CD4-positive, alpha-beta memory T cell (primary cell): ENCODE results near the gene KDM3A. TPM values are rescaled to one million over a fixed set of nuclear protein-coding genes. Genes with fewer than 3 reads are reported as not detected.
A peak's percentile ranks its signal among the peaks of the same experiment; 100 is the strongest.

Source experiments
- CTCF ChIA-PET: fragments of 350-600 bp; sonication (Branson Sonifier 250); formaldehyde crosslinking; loops from one replicate; lab custom pipeline; 2021; ENCODE audit warnings: inconsistent platforms; ENCODE audit not compliant: partially characterized antibody; lab: Charles Lee
- POLR2A ChIA-PET: fragments of 350-600 bp; sonication (Branson Sonifier 250); formaldehyde crosslinking; loops from one replicate; lab custom pipeline; 2021; ENCODE audit not compliant: partially characterized antibody; lab: Charles Lee
- DNase-seq, 5 donors: peaks; one replicate each; pipeline versions ENCODE4 v3.0.0 to v3.0.0-alpha.2; 2020 to 2022; ENCODE audit warnings: mixed read lengths in 1 of 5
- H3K27ac ChIP-seq: one replicate; pipeline ENCODE4 v1.7.0; 2013; ENCODE audit warnings: low read depth, low read length
- H3K27me3 ChIP-seq: 2 replicates; pipeline ENCODE4 v1.7.0; 2013; ENCODE audit warnings: mild to moderate bottlenecking, low read length, moderate library complexity; ENCODE audit not compliant: insufficient read depth
- H3K36me3 ChIP-seq: 2 replicates; pipeline ENCODE4 v1.7.0; 2013; ENCODE audit warnings: mild to moderate bottlenecking, low read length, moderate library complexity; ENCODE audit not compliant: insufficient read depth
- H3K4me1 ChIP-seq: 2 replicates; pipeline ENCODE4 v1.7.0; 2013; ENCODE audit warnings: mild to moderate bottlenecking, low read length, moderate library complexity; ENCODE audit not compliant: insufficient read depth
- H3K4me3 ChIP-seq, 2 donors: one replicate each; pipeline ENCODE4 v1.7.0; 2013; ENCODE audit warnings: low read length in 2 of 2, mild to moderate bottlenecking in 1 of 2
- H3K9me3 ChIP-seq, 2 donors: one replicate each; pipeline ENCODE4 v1.7.0; 2013; ENCODE audit warnings: low read length in 2 of 2, control low read depth in 1 of 2; ENCODE audit not compliant: control insufficient read depth in 1 of 2
- H3K27ac Mint-ChIP-seq, 7 donors: one replicate each; pipeline ENCODE4 v1.8.0; 2020 to 2021; ENCODE audit warnings: mixed read lengths in 7 of 7, mild to moderate bottlenecking in 6 of 7, inconsistent platforms in 3 of 7, moderate library complexity in 3 of 7
- H3K27me3 Mint-ChIP-seq, 2 donors: one replicate each; pipeline ENCODE4 v1.8.0; 2020 to 2021; ENCODE audit warnings: mixed read lengths in 2 of 2
- H3K36me3 Mint-ChIP-seq, 2 donors: one replicate each; pipeline ENCODE4 v1.8.0; 2020 to 2021; ENCODE audit warnings: mixed read lengths in 2 of 2, inconsistent platforms in 1 of 2, mild to moderate bottlenecking in 1 of 2
- H3K4me1 Mint-ChIP-seq, 4 donors: one replicate each; pipeline ENCODE4 v1.8.0; 2020 to 2021; ENCODE audit warnings: mixed read lengths in 4 of 4, mild to moderate bottlenecking in 1 of 4
- H3K4me3 Mint-ChIP-seq, 8 donors: one replicate each; pipeline ENCODE4 v1.8.0; 2020 to 2021; ENCODE audit warnings: mixed read lengths in 8 of 8, mild to moderate bottlenecking in 7 of 8, moderate library complexity in 6 of 8, inconsistent platforms in 3 of 8
- H3K9me3 Mint-ChIP-seq, 8 donors: one replicate each; pipeline ENCODE4 v1.8.0; 2020 to 2021; ENCODE audit warnings: mixed read lengths in 8 of 8, mild to moderate bottlenecking in 5 of 8, inconsistent platforms in 3 of 8, moderate library complexity in 1 of 8
- intact Hi-C: fragments of 100-400 bp; cut with micrococcal nuclease; formaldehyde crosslinking; loops from one replicate; pipeline ENCODE4 v1.15.1; 2023
- polyA plus RNA-seq, 2 donors: library from polyadenylated mRNA; unstranded; fragments of 300-500 nt; fragmentation: Illumina TruSeq; gene quantifications; one replicate each; pipeline ENCODE4 v1.2.3, GENCODE V29; 2021
- total RNA-seq, 2 experiments: library from RNA; stranded (reverse); gene quantifications; one replicate each; pipeline ENCODE4 v1.2.3, GENCODE V29; 2021

Gene KDM3A
- total RNA-seq (100 to 1,000 TPM; 158 to 164 TPM), polyA plus RNA-seq (10 to 100 TPM; 17.2 to 40.1 TPM)

GRCh38 chr2:86440631-86441391 lies at the start of gene KDM3A:
Gene KDM3A, plus strand, starts transcription at chr2:86441371. Its CDS starts 677 bp downstream, at chr2:86442048.
- no peaks in the 10 kb centered on the region for H3K27me3 ChIP-seq
- H3K9me3 ChIP-seq, result peaks cover 6 to 9% of the 10 kb centered on the region in 2 donors
- H3K4me3 Mint-ChIP-seq, result peak within 1 kb of the TSS; percentile 95 to 99 (median 98)
- H3K9me3 Mint-ChIP-seq, result peaks cover 3 to 39% (median 25%) of the 10 kb centered on the region in 8 donors
- H3K36me3 ChIP-seq, result no peaks in the 10 kb centered on the region
- ChIA-PET CTCF (interaction anchor here (1.0 to 2.4 kb wide), 8 partner anchors 10 to 220 kb away, joined by 3 to 11 read pairs (median 4); no protein-coding TSS in a partner anchor), POLR2A (interaction anchor here (0.7 to 4.4 kb wide), 43 partner anchors 9 to 1982 kb away, joined by 3 to 62 read pairs (median 7); partner anchors contain the start of genes CHMP3, ELMOD3, IMMT and MAT2A)
- H3K27ac ChIP-seq, result peak within 1 kb of the TSS; percentile 83
- intact Hi-C loops, result loop anchor here (1.0 to 10.0 kb wide), 9 partner anchors 73 to 1112 kb away; partner anchors contain the start of genes CHMP3, ELMOD3, IMMT and PTCD3
- peak within 1 kb of the TSS; percentile 94 to 95 for H3K4me3 ChIP-seq
- H3K4me1 Mint-ChIP-seq, result peaks cover 37 to 51% (median 45%) of the 10 kb centered on the region in 4 donors
- H3K36me3 Mint-ChIP-seq, result peaks cover 33 to 47% of the 10 kb centered on the region in 2 donors
- peak; percentile 99 to 100 (median 99) for DNase-seq
- H3K27me3 Mint-ChIP-seq, result peaks cover 2 to 9% of the 10 kb centered on the region in 2 donors
- H3K4me1 ChIP-seq, result peaks cover 37% of the 10 kb centered on the region
- H3K27ac Mint-ChIP-seq, result peak within 1 kb of the TSS; percentile 98 to 100 (median 99)

- no peak for DNase-seq
- Mint-ChIP-seq H3K9me3 (peaks cover 0 to 13% (median 4%) of the 10 kb centered on the region in 8 donors), H3K4me1 (no peaks in the 10 kb centered on the region), H3K36me3 (no peaks in the 10 kb centered on the region), H3K27ac (no peak overlapping the region), H3K4me3 (no peak overlapping the region), H3K27me3 (peaks cover 12 to 16% of the 10 kb centered on the region in 2 donors)
- intact Hi-C loops, result no loop called here
- Histone ChIP-seq H3K4me1 (no peaks in the 10 kb centered on the region), H3K9me3 (no peaks in the 10 kb centered on the region), H3K27ac (no peak overlapping the region), H3K27me3 (no peaks in the 10 kb centered on the region), H3K4me3 (no peak overlapping the region), H3K36me3 (no peaks in the 10 kb centered on the region)
- POLR2A ChIA-PET, result no interaction called here
- CTCF ChIA-PET, result interaction anchor here (0.8 to 1.2 kb wide), 2 partner anchors 10 to 22 kb away, joined by 3 read pairs; no protein-coding TSS in a partner anchor
These were observed 48.2 kb upstream of the KDM3A start for GRCh38 chr2:86392873-86393518.

GRCh38 chr2:86393521-86394491 lies 47.4 kb upstream of the KDM3A start:
- intact Hi-C loops, result no loop called here
- Histone ChIP-seq H3K36me3 (no peaks in the 10 kb centered on the region), H3K9me3 (no peaks in the 10 kb centered on the region), H3K27ac (no peak overlapping the region), H3K4me1 (no peaks in the 10 kb centered on the region), H3K27me3 (no peaks in the 10 kb centered on the region), H3K4me3 (no peak overlapping the region)
- Mint-ChIP-seq H3K9me3 (peaks cover 0 to 13% (median 4%) of the 10 kb centered on the region in 8 donors), H3K4me1 (no peaks in the 10 kb centered on the region), H3K27ac (no peak overlapping the region), H3K4me3 (no peak overlapping the region), H3K36me3 (no peaks in the 10 kb centered on the region), H3K27me3 (peaks cover 17 to 21% of the 10 kb centered on the region in 2 donors)
- no peak for DNase-seq
- POLR2A ChIA-PET, result no interaction called here
- CTCF ChIA-PET, result interaction anchor here (0.8 to 1.2 kb wide), 2 partner anchors 10 to 22 kb away, joined by 3 read pairs; no protein-coding TSS in a partner anchor

- no peak overlapping the region for H3K27ac ChIP-seq
- no peaks in the 10 kb centered on the region for H3K36me3 ChIP-seq
- no peaks in the 10 kb centered on the region for H3K36me3 Mint-ChIP-seq
- POLR2A ChIA-PET, result no interaction called here
- no peak overlapping the region for H3K27ac Mint-ChIP-seq
- DNase-seq, result peak in 3 of 5 donors; percentile 2 to 6 (median 3)
- CTCF ChIA-PET, result interaction anchor here (0.7 to 2.1 kb wide), 6 partner anchors 9 to 1449 kb away, joined by 3 to 5 read pairs (median 3); no protein-coding TSS in a partner anchor
- H3K4me1 ChIP-seq, result no peaks in the 10 kb centered on the region
- H3K9me3 ChIP-seq, result no peaks in the 10 kb centered on the region
- peaks cover 19 to 20% of the 10 kb centered on the region in 2 donors for H3K27me3 Mint-ChIP-seq
- H3K9me3 Mint-ChIP-seq, result peaks cover 0 to 8% (median 2%) of the 10 kb centered on the region in 8 donors
- H3K4me3 ChIP-seq, result no peak overlapping the region
- H3K27me3 ChIP-seq, result no peaks in the 10 kb centered on the region
- H3K4me1 Mint-ChIP-seq, result no peaks in the 10 kb centered on the region
- intact Hi-C loops, result no loop called here
- H3K4me3 Mint-ChIP-seq, result no peak overlapping the region
These were observed 44.8 kb upstream of the KDM3A start for GRCh38 chr2:86396291-86396785.

- Histone ChIP-seq H3K27ac (no peak overlapping the region), H3K9me3 (no peaks in the 10 kb centered on the region), H3K4me3 (no peak overlapping the region), H3K36me3 (no peaks in the 10 kb centered on the region), H3K27me3 (no peaks in the 10 kb centered on the region), H3K4me1 (no peaks in the 10 kb centered on the region)
- intact Hi-C loops, result no loop called here
- no peak for DNase-seq
- H3K36me3 Mint-ChIP-seq, result no peaks in the 10 kb centered on the region
- peaks cover 18 to 19% of the 10 kb centered on the region in 2 donors for H3K27me3 Mint-ChIP-seq
- no peaks in the 10 kb centered on the region for H3K4me1 Mint-ChIP-seq
- no peak overlapping the region for H3K4me3 Mint-ChIP-seq
- H3K27ac Mint-ChIP-seq, result no peak overlapping the region
- H3K9me3 Mint-ChIP-seq, result peaks cover 0 to 4% (median 0%) of the 10 kb centered on the region in 8 donors
- ChIA-PET POLR2A (no interaction called here), CTCF (no interaction called here)
These were observed 43.2 kb upstream of the KDM3A start for GRCh38 chr2:86397986-86398385.

- ChIA-PET POLR2A (no interaction called here), CTCF (no interaction called here)
- Histone ChIP-seq H3K9me3 (no peaks in the 10 kb centered on the region), H3K4me1 (no peaks in the 10 kb centered on the region), H3K36me3 (no peaks in the 10 kb centered on the region), H3K27ac (no peak overlapping the region), H3K27me3 (no peaks in the 10 kb centered on the region), H3K4me3 (no peak overlapping the region)
- Mint-ChIP-seq H3K27me3 (peaks cover 18 to 19% of the 10 kb centered on the region in 2 donors), H3K4me3 (no peak overlapping the region), H3K4me1 (no peaks in the 10 kb centered on the region), H3K27ac (no peak overlapping the region), H3K9me3 (peaks cover 0 to 4% (median 0%) of the 10 kb centered on the region in 8 donors), H3K36me3 (no peaks in the 10 kb centered on the region)
- DNase-seq, result no peak
- intact Hi-C loops, result no loop called here
These were observed 42.4 kb upstream of the KDM3A start for GRCh38 chr2:86398500-86399474.
